A549 (cell line): ENCODE data around the gene OXTR. TPM values are rescaled to one million over a fixed set of nuclear protein-coding genes. Genes with fewer than 3 reads are reported as not detected.

Experiments used
- ATAC-seq, 2 experiments: fragments of 200-7000 bp in 1 of 2; fragments of >200 bp in 1 of 2; cut with Nextera tagmentation in 1 of 2; cut with Tn5 transposase in 1 of 2; 3 replicates each; pipeline versions ENCODE4 v1.8.0 to v1.9.1; 2018 to 2020; ENCODE audit warnings: mild to moderate bottlenecking in 1 of 2, moderate library complexity in 1 of 2
- CTCF ChIA-PET: fragments of 300-600 bp; sonication (Branson Sonifier 250); formaldehyde crosslinking; extraction: SDS; loops from one replicate; lab custom pipeline; 2021; ENCODE audit warnings: antibody characterized with exemption, inconsistent platforms; lab: Yijun Ruan, JAX
- POLR2A ChIA-PET: fragments of 350-600 bp; formaldehyde crosslinking; extraction: SDS; loops from one replicate; lab custom pipeline; 2021; ENCODE audit warnings: antibody characterized with exemption, inconsistent platforms; lab: Yijun Ruan, JAX
- DNase-seq, 2 experiments: peaks; one replicate each; pipeline versions ENCODE4 v3.0.0 to v3.0.0-alpha.2; 2011 to 2016; ENCODE audit warnings: low read depth in 1 of 2, low spot score in 1 of 2
- FAIRE-seq: peaks from 2 replicates; lab custom pipeline; 2011; peaks lifted over from hg19 to GRCh38; lab: Jason Lieb, UNC
- H3K27ac ChIP-seq, 2 experiments: fragments of >200 bp; sonication (Bioruptor Twin); formaldehyde crosslinking; 3 replicates each; pipeline ENCODE4 v1.5.1; 2016 to 2017
- H3K4me1 ChIP-seq: fragments of >200 bp; sonication (Bioruptor Twin); formaldehyde crosslinking; 3 replicates; pipeline ENCODE4 v1.6.1; 2016
- H3K4me2 ChIP-seq: fragments of >200 bp; sonication (Bioruptor Twin); formaldehyde crosslinking; 3 replicates; pipeline ENCODE4 v1.6.1; 2016
- H3K4me3 ChIP-seq: fragments of >200 bp; sonication (Bioruptor Twin); formaldehyde crosslinking; 3 replicates; pipeline ENCODE4 v1.5.1; 2016
- H3K9me3 ChIP-seq: fragments of >200 bp; sonication (Bioruptor Twin); formaldehyde crosslinking; 3 replicates; pipeline ENCODE4 v1.6.1; 2016
- ATOH8 ChIP-seq: fragments of 250-450 bp; sonication (Bioruptor Pico); IDR thresholded peaks from 2 replicates; pipeline ENCODE4 v1.5.0; 2020; ENCODE audit warnings: low read depth, mild to moderate bottlenecking, moderate library complexity
- CBX8 ChIP-seq: fragments of 200-600 bp; sonication (generic); IDR thresholded peaks from 2 replicates; pipeline ENCODE4 v1.6.1; 2016
- CEBPB ChIP-seq, 2 experiments: fragments of >200 bp in 1 of 2; sonication (Bioruptor Twin) in 1 of 2; formaldehyde crosslinking in 1 of 2; IDR thresholded peaks; 2 replicates each; pipeline ENCODE4 v1.6.1; 2012 to 2016
- CHD2 ChIP-seq: fragments of 150-350 bp; IDR thresholded peaks from 2 replicates; pipeline ENCODE4 v1.6.1; 2014; ENCODE audit warnings: low read length; ENCODE audit not compliant: partially characterized antibody
- EHMT2 ChIP-seq: fragments of 200-600 bp; sonication (generic); IDR thresholded peaks from 2 replicates; pipeline ENCODE4 v1.6.1; 2016; ENCODE audit warnings: antibody characterized with exemption, low read depth, mild to moderate bottlenecking, moderate library complexity
- EP300 ChIP-seq, 2 experiments: fragments of >200 bp; sonication (Bioruptor Twin); formaldehyde crosslinking; IDR thresholded peaks; 2 replicates in 1 of 2; 3 replicates in 1 of 2; pipeline ENCODE4 v1.6.1; 2016 to 2017
- ESRRA ChIP-seq: fragments of 150-350 bp; IDR thresholded peaks from 2 replicates; pipeline ENCODE4 v1.6.1; 2014; ENCODE audit warnings: mild to moderate bottlenecking, low read length, borderline replicate concordance
- HES2 ChIP-seq: fragments of >200 bp; sonication (Bioruptor Twin); formaldehyde crosslinking; IDR thresholded peaks from 2 replicates; pipeline ENCODE4 v1.6.1; 2016
- HEYL ChIP-seq: fragments of 250-450 bp; sonication (Bioruptor Pico); IDR thresholded peaks from 2 replicates; pipeline ENCODE4 v1.8.0; 2021; ENCODE audit warnings: mild to moderate bottlenecking, moderate library complexity
- HMGXB4 ChIP-seq: fragments of 250-450 bp; sonication (Bioruptor Pico); IDR thresholded peaks from 2 replicates; pipeline ENCODE4 v1.5.0; 2021; ENCODE audit warnings: mild to moderate bottlenecking, moderate library complexity, borderline replicate concordance
- JUNB ChIP-seq: fragments of >200 bp; sonication (Bioruptor Twin); formaldehyde crosslinking; IDR thresholded peaks from 2 replicates; pipeline ENCODE4 v1.6.1; 2016
- MAZ ChIP-seq: fragments of 150-350 bp; IDR thresholded peaks from 2 replicates; pipeline ENCODE4 v1.6.1; 2014; ENCODE audit warnings: antibody characterized with exemption, low read depth, low read length, borderline replicate concordance
- MYC ChIP-seq: IDR thresholded peaks from 2 replicates; pipeline ENCODE4 v1.6.1; 2012; ENCODE audit warnings: mild to moderate bottlenecking, inconsistent platforms, low read length, improper control_type of control experiment, borderline replicate concordance
- POLR2AphosphoS2 ChIP-seq: conservative IDR thresholded peaks from 2 replicates; pipeline ENCODE4 v1.6.1; 2012; ENCODE audit warnings: low read length, improper control_type of control experiment, inconsistent platforms
- RAD21 ChIP-seq, 2 experiments: fragments of >200 bp in 1 of 2; sonication (Bioruptor Twin) in 1 of 2; formaldehyde crosslinking in 1 of 2; IDR thresholded peaks in 1 of 2; conservative IDR thresholded peaks in 1 of 2; 2 replicates in 1 of 2; 3 replicates in 1 of 2; pipeline ENCODE4 v1.6.1; 2012 to 2018; ENCODE audit warnings: inconsistent platforms in 1 of 2
- RARB ChIP-seq: fragments of 250-450 bp; sonication (Bioruptor Pico); IDR thresholded peaks from 2 replicates; pipeline ENCODE4 v1.8.0; 2021; ENCODE audit warnings: mild to moderate bottlenecking, moderate library complexity
- ZNF302 ChIP-seq: fragments of 250-450 bp; sonication (Bioruptor Pico); IDR thresholded peaks from 2 replicates; pipeline ENCODE4 v1.9.0; 2021; ENCODE audit warnings: inconsistent platforms, mild to moderate bottlenecking, moderate library complexity
- ZSCAN20 ChIP-seq: fragments of 250-450 bp; sonication (Bioruptor Pico); IDR thresholded peaks from 2 replicates; pipeline ENCODE4 v1.8.0; 2022; ENCODE audit warnings: mild to moderate bottlenecking, moderate library complexity
- WGBS: methylation state at CpG from one replicate; pipeline ENCODE4 v1.1.6; 2017; ENCODE audit errors: missing lambda C conversion rate; 5-methylcytosine and 5-hydroxymethylcytosine counted together
- polyA plus RNA-seq, 4 experiments: library from polyadenylated mRNA; depleted of rRNA in 3 of 4; stranded (reverse); fragments of >200 nt; fragmentation: RNase III in 1 of 4; extraction: RNeasy Plus Mini Kit Qiagen cat#74134 plus additional on column Dnase treatment in 1 of 4; gene quantifications; 2 replicates in 3 of 4; 3 replicates in 1 of 4; pipeline ENCODE4 v1.2.3, GENCODE V29; 2011 to 2017
- TF ChIP-seq, protein P1 (sequence below): fragments of 200-600 bp; sonication (generic); IDR thresholded peaks from 2 replicates; pipeline ENCODE4 v1.6.1; 2016; ENCODE audit warnings: antibody characterized with exemption, mild to moderate bottlenecking, moderate library complexity
- TF ChIP-seq, protein P2 (sequence below): IDR thresholded peaks from 2 replicates; pipeline ENCODE4 v1.6.1; 2012

OXTR gene
- polyA plus RNA-seq, 2 of the 4 experiments (the other 2 are of a cell fraction) = 2.1 to 2.4 TPM

GRCh38 chr3:8760091-8760490, 9.3 kb downstream of the OXTR start:
- DNase-seq (no peak), ATAC-seq (no peak), FAIRE-seq (no peak)
- CTCF ChIA-PET = interaction anchor here (4.3 kb wide), 1 partner anchor 10 kb away, joined by 36 read pairs; the partner anchor contains the start of gene OXTR
- H3K27ac ChIP-seq = no peak overlapping the region
- no peaks in the 10 kb centered on the region for H3K9me3 ChIP-seq
- H3K4me2 ChIP-seq = no peak overlapping the region
- POLR2A ChIA-PET = no interaction called here
- TF ChIP-seq RAD21 (conservative IDR thresholded peaks at IDR 0.05 in 1 of 2, IDR thresholded peaks at IDR 0.05 in 1 of 2) = no peak
- no peak for TF ChIP-seq JUNB
- TF ChIP-seq, protein P1, sequence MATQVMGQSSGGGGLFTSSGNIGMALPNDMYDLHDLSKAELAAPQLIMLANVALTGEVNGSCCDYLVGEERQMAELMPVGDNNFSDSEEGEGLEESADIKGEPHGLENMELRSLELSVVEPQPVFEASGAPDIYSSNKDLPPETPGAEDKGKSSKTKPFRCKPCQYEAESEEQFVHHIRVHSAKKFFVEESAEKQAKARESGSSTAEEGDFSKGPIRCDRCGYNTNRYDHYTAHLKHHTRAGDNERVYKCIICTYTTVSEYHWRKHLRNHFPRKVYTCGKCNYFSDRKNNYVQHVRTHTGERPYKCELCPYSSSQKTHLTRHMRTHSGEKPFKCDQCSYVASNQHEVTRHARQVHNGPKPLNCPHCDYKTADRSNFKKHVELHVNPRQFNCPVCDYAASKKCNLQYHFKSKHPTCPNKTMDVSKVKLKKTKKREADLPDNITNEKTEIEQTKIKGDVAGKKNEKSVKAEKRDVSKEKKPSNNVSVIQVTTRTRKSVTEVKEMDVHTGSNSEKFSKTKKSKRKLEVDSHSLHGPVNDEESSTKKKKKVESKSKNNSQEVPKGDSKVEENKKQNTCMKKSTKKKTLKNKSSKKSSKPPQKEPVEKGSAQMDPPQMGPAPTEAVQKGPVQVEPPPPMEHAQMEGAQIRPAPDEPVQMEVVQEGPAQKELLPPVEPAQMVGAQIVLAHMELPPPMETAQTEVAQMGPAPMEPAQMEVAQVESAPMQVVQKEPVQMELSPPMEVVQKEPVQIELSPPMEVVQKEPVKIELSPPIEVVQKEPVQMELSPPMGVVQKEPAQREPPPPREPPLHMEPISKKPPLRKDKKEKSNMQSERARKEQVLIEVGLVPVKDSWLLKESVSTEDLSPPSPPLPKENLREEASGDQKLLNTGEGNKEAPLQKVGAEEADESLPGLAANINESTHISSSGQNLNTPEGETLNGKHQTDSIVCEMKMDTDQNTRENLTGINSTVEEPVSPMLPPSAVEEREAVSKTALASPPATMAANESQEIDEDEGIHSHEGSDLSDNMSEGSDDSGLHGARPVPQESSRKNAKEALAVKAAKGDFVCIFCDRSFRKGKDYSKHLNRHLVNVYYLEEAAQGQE = no peak
- TF ChIP-seq ESRRA = no peak
- no peak for TF ChIP-seq ZNF302 (CRISPR knock-in tag)
- TF ChIP-seq MAZ = no peak
- TF ChIP-seq ZSCAN20 = no peak
- no peak for TF ChIP-seq ATOH8
- TF ChIP-seq HMGXB4 = no peak
- no peak for TF ChIP-seq CEBPB (IDR thresholded peaks at IDR 0.05)
- no peak for TF ChIP-seq HES2
- no peak for TF ChIP-seq EP300 (IDR thresholded peaks at IDR 0.05)
- H3K4me1 ChIP-seq = no peaks in the 10 kb centered on the region
- H3K4me3 ChIP-seq = no peak overlapping the region
- WGBS = 95% methylated on average over 5 of the region's 5 CpGs

- H3K4me3 ChIP-seq = no peak overlapping the region
- no peak overlapping the region for H3K27ac ChIP-seq
- H3K9me3 ChIP-seq = no peaks in the 10 kb centered on the region
- FAIRE-seq = no peak
- no peak overlapping the region for H3K4me2 ChIP-seq
- no peak for DNase-seq
- CTCF ChIA-PET = interaction anchor here (0.6 to 4.3 kb wide), 3 partner anchors 11 to 77 kb away, joined by 3 to 36 read pairs (median 4); partner anchors contain the start of gene OXTR
- ATAC-seq = no peak
- WGBS = 84% methylated on average over 7 of the region's 7 CpGs
- TF ChIP-seq CEBPB (IDR thresholded peaks at IDR 0.05) (no peak), MYC (no peak), RARB (no peak), POLR2AphosphoS2 (no peak), ESRRA (no peak), JUNB (no peak), CBX8 (no peak), EHMT2 (no peak), HEYL (CRISPR knock-in tag) (no peak), CHD2 (no peak)
- TF ChIP-seq, protein P2, sequence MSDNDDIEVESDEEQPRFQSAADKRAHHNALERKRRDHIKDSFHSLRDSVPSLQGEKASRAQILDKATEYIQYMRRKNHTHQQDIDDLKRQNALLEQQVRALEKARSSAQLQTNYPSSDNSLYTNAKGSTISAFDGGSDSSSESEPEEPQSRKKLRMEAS = no peak
- TF ChIP-seq, protein P1 = no peak
- no peaks in the 10 kb centered on the region for H3K4me1 ChIP-seq
- POLR2A ChIA-PET = no interaction called here
Measured at GRCh38 chr3:8759038-8759707, 10.2 kb downstream of the OXTR start.
